EH (cell line): ENCODE results near the gene CCDC8.
"Not testable (repeated sequence)": the region's sequence is repeated elsewhere in the genome, so short reads cannot be mapped to it uniquely, and the experiment has no call there.

Source experiments
- DNase-seq: peaks from one replicate; pipeline ENCODE4 v3.0.0-alpha.2; 2015; ENCODE audit warnings: low read depth

Gene CCDC8

DNA sequence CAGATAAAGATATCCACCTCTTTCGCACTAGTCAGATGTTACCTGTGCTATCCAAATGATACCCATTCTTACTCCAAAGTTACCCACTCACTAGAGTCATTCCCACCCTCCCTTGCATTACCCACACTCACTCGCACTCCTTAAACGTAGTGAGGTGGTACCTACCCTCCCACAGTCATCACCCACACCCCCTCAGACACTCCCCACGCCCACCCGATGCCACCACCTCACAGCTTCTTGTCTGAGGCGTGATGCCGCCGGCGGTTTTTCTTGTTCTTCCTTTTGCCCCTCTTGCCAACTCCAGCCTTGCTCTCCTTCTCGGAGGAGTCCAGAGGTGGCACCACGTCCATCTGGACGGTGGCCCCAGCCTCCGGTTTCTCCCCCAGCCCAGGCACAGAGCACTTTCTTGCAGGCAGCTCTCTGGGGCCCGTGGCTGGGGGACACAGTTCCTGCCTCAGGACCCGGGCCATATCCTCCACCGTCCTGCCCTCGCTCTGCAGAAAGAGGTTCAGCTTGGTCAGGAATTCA, 14.2 kb upstream of the CCDC8 start:
- no peak for DNase-seq

DNA sequence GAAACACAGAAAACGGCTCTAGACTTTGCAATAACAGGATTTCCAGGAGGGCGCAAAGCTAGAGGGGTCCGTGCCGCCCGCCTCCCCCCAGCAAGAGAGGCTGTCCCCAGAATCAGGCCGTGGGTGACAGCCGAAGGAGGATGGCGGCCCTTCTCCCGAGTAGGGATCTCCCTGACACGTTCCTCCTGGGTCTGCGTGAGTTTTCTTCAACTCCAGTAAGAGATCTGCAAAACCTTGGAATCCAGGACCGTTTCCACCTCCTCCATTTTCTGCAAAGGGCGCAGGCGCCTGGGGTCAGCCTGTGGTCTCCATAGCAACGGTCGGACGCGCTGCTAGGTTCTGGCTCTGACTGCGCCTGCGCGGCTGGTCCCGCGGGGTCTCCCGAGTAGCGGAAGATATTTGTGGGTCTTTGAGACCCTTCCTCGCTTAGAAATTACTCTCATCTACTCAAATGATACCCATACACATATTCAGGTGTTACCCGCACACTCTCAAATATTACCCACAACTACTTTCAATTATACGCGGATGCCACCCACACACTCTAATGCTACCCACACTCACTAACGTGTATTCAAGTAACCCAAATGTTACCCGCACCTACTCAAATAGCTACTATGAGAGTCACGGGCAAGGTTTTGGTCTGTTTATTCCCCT, 13.3 kb upstream of the CCDC8 start:
- DNase-seq, result peak; percentile 83

DNA sequence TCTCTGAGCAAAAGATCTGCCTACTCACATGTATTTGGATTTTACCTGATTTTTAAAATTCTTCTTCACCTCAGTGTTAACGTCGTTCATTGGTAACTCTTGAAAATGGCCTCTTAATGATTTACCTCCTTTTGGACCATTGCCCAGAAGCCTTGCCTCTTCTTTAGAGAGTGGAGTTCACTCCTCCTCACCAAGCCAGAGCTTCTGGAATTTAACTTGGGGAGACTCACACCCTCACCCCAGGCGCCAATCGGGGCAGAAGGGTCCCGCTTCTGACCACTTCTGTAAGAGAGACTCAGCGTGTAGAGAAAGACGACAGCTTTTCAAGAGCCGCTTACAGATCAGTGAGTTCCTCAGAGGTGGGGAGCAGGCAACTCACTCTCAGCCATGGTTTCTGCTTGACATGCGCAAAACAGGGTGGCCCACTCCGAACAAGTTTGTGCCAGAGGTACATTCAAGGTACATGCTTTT, 12.7 kb upstream of the CCDC8 start:
- DNase-seq, result peak; percentile 29

DNA sequence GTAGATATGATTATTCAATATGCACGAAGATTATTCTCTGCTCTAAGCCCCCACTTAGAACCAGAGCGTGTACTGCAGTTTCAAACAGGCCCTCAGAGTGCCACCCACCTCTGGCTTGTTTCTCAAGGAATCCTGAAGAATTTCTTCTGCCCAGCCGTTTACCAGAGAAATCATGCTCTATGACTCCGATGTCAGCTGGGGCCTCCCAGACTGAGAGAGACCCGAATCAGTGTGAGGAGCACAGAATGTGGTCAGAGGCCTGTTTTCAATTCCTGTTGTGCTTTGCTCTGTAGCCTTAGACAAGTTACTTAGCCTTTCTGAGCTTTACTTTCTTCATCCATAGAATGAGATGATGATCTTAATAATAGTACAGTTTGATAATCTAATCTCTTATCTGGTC, 9.8 kb upstream of the CCDC8 start:
- DNase-seq, result no peak

DNA sequence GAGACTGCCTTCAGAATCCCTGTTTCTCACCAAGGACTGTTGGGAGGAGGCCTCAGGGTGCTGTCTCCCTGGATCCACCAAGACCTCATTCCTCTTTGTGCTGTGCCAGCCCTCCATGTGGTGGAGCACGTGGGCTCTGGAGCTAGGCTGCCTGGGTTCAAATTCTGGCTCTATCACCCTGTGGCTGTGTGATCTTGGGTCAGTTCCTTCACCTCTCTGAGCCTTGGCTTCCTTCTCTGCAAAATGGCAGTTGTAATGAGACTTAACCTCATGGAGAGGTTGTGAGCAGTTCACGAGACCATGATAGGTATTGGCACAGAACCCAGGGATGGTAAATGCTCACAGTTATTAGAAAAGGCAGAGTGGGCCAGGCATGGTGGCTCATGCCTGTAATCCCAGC, 9.0 kb upstream of the CCDC8 start:
- no peak for DNase-seq

DNA sequence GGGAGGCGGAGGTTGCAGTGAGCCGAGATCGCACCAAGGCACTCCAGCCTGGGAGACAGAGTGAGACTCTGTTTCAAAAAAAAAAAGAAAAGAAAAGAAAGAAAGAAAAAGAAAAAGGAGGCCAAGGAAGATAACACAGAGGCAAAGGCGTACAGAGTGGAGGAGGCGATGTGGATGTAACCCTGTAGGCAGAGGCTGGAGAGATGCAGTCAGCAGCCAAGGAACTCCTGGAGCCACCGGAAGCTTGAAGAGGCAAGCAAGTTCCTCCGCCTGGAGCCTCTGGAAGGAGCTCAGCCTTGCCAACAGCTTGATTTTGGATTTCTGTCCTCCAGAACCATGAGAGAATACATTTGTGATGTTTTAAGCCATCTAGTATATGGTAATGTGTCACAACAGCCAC, 6.7 kb upstream of the CCDC8 start:
- DNase-seq, result no peak

DNA sequence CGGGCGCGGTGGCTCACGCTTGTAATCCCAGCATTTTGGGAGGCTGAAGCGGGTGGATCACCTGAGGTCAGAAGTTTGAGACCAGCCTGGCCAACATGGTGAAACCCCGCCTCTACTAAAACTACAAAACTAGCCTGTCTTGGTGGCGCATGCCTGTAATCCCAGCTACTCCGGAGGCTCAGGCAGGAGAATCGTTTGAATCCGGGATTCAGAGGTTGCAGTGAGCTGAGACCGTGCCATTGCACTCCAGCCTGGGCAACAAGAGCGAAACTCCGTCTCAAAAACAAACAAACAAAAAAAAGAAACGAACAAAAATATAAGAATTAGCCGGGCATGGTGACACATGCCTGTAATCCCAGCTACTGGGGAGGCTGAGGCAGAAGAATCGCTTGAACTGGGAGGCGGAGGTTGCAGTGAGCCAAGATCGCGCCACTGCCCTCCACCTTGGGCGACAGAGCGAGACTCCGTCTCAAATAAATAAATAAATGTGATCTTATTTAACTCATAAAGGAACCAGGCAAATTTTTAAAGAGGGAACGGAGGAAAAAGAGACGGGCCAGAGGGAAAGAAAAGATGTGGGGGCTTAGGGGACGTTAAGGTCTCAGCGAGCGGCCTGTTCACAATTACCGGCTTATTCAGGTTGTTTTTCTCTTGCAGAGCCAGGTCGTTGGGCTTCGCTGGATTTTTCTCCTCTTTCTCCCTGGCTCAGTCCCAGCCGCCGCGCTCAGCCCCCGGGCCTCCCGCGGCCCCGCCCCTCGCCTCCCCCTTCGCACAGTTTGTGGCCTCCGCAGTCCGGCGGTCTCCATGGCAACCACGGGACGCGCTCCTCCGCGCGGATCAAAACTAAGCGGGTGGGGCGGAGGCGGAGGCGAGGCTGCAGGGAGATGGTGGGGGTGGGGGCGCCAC, 2.7 kb upstream of the CCDC8 start:
- DNase-seq, result peak; percentile 85

DNA sequence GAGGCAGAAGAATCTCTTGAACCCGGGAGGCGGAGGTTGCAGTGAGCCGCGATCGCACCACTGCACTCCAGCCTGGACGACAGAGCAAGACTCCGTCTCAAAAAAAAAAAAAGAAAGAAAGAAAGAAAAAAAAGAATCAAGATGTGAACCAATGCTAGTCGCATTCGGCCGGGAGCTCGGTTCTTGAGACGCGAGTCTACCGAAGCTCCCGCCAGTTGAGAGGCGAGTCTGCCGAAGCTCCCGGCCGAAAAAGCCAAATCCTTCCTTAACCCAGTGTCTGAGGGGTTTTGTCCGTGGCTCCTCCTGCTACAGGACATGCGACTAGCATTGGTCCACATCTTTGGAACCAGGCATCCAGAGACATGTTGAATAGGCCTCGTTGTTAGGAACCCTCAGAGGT, 1.5 kb upstream of the CCDC8 start:
- DNase-seq, result not testable (repeated sequence)

DNA sequence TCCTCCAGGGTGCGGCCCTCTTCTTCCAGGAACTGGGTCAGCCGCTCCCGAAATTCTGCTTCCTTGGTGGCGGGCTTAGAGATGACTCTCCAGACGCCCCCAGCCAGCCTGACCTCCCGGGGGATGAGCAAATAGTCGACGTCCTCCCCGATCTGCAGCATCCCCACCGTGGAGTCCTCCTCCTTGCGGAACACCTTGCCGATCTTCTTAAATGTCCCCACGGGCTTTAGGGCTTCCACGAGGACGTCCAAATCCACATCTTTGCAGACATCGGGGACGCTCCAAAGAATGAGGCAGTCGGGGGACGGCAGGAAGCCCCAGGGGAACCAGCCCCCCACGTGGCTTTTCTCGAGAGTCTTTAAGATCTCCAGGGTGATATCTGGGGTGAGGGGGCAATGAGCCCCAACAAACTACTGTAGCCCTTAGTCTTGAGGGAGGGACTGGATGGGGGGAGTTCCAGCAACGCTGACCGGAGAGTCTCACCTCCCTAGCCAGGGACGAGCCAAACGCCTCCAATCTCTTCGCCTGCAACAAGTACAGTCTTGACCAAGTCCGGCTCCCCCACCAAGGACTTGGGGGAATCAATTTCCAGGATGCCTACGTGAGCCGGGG, 608 bp downstream of the CCDC8 start:
- no peak for DNase-seq

DNA sequence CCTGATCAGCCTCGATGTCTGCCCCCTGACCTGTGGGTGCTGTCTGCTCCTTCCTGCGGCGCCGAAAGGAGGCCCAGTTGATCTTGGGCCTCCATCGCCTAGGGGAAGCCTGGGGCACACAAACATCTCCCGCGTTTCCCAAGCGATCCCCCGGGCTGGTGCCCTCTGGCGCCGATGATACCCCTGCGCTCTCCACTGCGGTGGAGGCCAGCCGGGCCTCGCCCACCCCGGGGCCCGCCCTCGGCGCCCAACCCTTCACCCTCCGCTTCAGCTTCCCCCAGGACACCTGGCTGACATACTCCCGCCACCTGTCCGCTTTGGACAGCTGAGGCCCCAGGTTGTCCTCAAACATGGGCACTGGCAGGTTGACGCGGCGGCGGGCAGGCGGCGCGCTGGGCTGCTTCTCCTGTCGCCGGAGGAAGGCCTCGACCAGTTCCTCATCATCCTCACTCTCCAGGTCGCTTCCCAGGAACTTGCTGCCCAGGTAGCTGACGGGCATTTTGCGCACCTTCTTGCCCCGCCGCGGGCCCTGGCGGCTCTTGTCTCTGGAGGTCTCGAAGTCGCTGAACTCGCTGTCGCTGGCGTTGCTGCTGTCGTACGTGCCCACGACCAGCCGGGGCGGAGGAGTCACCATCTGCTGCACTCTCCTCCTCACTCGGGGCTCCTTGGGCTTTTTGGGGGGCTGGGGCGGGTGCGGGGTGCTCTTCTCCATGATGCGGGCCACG, 1.3 kb downstream of the CCDC8 start:
- DNase-seq, result no peak

DNA sequence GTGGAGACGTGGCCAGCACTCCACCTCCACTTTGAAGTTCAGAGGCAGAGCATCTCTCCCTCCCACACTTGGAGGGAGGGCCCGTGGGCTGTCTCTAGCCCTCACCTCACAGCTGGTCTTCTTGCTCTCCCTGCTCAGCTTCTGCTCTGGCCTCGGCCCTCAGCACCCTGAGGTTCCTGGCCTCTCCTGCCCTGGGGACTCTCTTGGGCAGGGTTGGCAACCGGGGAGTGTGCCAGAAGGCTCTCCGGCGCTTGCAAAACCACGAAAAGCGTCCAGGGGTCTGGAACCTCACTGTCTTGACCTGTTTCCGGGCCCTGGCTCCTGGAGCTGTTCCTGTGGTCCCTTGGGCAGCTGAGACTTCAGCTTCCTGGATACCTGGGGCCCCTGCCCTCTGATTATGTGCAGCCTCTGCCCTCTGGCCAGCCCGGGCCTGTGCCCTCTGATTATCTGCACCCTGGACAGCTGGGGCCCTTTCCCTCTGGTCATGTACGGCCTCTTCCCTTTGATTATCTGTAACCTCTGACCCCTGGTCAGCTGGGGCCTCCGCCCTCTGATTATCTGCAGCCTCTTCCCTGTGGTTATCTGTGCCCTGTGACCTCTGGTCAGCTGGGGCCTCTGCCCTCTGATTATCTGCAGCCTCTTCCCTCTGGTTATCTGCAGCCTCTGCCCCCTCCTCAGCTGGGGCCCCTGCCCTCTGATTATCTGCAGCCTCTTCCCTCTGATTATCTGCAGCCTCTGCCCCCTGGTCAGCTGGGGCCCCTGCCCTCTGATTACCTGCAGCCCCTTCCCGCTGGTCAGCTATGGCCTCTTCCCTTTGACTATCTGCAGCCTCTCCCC, 2.1 kb downstream of the CCDC8 start:
- no peak for DNase-seq

DNA sequence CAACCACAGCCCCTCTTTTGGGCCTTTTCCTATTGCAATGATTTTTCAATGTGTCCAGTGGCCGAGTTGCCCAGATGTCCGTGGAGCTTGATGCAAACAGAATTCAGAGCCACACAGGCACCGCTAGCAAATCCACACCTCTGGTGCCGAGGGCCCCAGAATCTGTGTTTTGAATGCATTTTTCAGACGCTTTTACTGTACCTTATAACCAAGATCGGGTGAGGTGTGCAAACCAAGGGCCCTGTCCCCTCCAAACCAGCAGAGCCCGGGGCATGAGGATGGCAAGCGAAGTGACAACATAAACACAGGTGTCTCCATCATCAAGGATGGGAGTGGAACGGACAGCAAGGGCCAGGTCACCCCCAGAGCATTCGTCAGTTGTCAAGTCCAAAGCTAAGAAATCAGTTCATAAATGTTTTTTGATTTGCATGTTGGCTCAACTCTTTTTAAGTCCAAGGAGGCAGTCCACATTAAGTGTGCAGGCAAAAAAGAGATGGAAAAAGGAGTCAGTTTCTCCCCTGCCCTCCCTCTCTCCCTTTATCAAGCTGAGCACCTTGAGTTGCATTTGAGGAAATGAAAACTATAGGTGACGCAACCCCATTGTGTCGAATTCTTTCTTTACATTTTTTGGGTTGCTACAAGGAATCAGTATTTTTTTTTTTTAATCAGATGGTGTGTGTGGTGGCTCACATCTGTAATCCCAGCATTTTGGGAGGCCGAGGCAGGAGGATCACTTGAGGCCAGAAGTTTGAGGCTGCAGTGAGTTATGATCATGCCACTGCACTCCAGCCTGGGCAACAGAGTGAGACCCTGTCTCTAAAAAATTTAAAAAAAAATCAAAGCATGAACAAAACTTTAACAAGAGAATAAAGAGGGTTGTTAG, 2.9 kb downstream of the CCDC8 start:
- DNase-seq, result no peak

DNA sequence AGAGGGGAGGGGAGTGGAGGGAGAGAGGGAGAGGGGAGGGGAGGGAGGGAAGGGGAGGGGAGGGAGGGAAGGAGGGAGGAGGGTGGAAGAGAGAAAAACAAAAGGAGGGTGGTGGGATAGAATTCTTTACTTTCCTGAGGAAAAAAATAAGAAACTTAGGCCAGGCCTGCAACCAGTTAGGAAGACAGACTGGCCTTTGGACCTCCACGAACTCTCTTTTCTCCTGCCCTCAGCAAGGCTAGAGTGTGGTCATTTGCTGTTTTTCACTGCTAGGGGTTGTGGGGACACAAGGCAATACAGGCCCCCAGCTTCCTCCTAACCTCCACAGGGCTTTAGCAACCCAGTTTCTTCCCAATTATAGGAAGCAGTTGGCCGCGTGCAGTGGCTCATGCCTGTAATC, 4.2 kb downstream of the CCDC8 start:
- no peak for DNase-seq

DNA sequence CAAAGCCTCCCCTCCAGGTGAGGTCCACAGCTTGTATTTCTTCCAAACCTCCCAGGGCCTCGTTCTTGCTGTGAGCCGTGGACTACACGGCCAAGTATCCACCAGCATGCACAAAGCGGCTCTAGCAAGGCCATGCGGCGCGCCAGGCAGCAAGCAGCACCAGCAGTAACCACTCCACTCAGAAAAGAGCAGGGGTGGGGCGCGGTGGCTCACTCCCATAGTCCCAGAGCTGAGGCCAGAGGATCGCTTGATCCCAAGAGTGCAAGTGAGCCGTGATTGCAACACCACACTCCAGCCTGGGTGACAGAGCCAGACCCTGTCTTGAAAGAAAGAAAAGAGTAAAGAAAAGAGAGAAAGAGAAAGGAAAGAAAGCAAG, 4.7 kb downstream of the CCDC8 start:
- DNase-seq, result peak; percentile 53

DNA sequence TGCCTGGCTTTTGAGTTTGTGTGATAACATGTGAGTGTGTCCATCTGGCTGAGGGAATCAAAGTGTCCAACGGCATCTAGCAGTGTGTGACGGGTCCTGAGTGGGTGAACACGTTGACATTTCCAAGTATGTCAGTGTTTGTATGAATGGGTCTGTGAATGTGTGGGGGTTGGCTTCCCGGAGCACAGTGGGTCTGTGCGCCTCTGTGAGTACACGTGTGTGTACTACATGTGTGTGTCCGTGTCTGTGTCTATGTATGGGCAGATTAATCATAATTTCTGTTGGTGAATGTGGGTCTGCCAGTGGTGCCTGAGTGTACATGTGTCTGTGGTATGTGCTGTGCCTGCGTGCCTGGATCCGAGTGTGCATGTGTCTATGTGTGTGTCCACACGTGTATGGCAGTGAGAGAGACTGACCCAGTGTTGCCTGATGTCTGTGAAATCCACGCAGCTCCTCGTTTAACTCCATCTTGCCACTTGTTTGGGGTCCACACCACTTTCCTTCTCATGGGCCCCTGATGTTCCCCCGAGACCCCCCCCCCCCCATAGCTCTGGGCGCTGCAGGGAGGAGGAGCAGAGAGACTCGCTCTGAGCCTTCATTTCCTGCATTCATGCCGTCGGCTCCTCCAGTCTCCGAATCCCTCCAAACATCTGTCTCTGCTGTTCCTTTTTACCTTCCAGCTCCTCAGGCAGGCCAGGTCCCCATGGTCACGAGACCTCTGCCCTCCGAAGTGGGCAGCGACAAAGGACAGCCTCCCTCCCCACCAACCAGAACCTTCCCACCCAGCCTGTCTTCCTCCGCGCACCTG, 5.3 kb downstream of the CCDC8 start:
- DNase-seq, result no peak

DNA sequence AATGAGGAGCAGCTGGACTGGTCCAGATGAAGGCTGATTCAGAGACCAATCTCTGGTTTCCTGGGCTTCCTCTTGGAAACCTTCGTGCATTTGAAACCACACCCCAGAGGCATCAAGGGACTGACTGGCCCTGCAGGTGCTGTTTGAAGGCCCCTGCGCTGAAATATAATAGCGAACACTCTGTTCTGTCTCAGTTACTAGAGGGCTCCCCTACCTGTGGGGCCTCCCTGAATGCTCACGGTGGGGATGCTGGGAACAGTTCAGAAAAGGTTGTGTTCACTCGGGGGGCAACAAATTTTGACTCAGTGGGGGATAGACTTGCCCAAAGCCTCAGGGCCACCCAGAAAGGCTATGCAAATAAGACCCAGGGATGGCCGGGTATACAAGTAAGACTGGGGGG, 6.4 kb downstream of the CCDC8 start:
- DNase-seq, result no peak

DNA sequence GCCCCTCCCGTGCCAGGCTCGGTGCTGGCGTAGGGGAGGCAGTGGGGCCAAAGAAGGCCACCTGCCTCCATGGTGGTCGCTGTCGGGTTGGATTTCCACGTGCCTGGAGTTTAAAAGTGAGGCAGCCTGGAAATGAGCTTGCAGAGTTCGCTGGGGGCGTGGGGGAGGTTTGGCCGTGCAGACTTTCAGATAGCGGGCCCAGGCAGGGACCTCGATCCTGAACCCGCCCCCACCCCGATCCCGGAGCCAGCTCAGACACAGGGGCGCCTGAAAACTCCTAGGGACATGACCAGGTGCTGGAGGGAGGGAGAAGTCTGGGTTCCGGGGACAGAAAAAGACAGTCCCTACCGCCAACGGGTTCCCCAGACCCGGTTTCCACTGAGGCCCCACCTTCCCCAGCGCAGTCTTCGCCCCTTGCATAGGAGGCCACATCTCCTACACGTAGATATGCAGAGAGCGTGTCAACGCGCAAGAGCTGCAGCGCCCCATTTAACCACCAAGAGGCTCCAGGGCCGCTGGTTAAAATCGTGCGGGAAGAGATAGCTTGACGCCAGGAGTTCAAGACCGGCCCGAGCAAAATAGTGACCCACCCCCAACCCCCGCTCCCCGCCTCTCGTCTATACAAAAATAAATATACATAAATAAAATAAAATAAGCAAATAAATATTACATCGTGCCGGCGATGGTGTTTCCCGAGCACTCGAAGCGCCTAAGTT, 8.5 kb downstream of the CCDC8 start:
- no peak for DNase-seq

DNA sequence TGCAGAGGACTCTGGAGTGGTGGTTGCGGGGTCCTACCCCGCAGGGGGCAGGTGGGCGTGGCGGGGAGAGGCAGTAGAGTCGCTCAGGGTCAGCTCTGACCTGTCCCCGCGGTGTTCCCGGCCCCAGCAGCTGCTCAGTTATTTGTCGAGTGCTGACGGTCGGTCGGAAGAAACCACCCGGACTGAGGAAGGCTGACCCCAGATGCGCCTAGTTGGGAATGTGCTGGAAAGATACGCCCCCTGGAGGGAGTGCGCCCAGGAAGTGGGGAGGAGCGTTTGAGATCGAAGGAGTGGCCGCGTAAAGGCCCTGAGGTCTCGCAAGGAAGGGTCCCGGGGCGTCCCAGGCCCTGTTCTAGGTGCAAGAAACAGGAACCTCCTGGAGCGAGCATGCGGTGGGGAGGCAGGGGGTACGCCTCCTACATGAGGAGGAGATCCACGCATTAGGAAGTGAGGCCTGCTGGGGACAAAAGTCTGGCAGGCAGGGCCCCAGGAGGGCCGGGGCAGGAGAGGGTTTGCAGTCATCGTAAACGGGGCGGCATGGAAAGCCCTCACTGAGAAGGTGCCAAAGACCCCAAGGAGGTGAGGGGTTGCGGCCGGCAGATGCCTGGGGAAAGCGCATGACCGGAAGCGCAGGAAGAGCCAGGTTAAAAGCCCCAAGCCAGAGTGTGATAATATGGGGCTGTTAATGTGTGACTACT, 9.2 kb downstream of the CCDC8 start:
- peak; percentile 62 for DNase-seq
